Measurements from ENCODE around the gene PLPP3. TPM values are rescaled to one million over a fixed set of nuclear protein-coding genes. Genes with fewer than 3 reads are reported as not detected.

PLPP3 gene
- total RNA-seq, 1 donor from 2014 or later: 236 TPM

DNA sequence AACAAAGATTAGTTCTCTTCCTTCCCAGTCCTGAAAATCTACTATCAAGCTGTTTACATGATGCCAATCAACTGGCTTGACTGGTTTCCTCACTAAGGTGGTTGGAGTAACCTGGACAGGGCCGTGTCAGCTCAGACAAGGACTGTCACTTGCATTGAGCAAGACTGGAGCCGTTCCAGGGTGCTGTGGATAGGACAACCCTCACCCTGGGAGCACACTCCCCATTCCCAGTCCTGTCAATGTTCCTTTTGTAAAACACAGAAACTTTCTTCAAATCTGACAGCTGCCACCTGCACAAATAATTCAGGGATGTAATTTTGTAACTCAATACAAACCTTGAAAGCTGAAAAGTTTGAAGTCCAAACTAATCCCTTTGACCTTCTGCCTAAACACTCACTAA, 31.4 kb downstream of the PLPP3 start:
- H3K9me3 ChIP-seq: no peaks in the 10 kb centered on the region
- TF ChIP-seq POLR2AphosphoS5 (IDR thresholded peaks at IDR 0.05; ENCODE audit: insufficient read depth in 1 of 2, low read depth in 1 of 2): no peak
- TF ChIP-seq POLR2A (IDR thresholded peaks at IDR 0.05): no peak
- TF ChIP-seq, protein P1, sequence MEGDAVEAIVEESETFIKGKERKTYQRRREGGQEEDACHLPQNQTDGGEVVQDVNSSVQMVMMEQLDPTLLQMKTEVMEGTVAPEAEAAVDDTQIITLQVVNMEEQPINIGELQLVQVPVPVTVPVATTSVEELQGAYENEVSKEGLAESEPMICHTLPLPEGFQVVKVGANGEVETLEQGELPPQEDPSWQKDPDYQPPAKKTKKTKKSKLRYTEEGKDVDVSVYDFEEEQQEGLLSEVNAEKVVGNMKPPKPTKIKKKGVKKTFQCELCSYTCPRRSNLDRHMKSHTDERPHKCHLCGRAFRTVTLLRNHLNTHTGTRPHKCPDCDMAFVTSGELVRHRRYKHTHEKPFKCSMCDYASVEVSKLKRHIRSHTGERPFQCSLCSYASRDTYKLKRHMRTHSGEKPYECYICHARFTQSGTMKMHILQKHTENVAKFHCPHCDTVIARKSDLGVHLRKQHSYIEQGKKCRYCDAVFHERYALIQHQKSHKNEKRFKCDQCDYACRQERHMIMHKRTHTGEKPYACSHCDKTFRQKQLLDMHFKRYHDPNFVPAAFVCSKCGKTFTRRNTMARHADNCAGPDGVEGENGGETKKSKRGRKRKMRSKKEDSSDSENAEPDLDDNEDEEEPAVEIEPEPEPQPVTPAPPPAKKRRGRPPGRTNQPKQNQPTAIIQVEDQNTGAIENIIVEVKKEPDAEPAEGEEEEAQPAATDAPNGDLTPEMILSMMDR (IDR thresholded peaks at IDR 0.05): no peak
- H3K27me3 ChIP-seq: no peaks in the 10 kb centered on the region
- no peak for DNase-seq (ENCODE audit: extremely low spot score in 2 of 2)
- intact Hi-C loops (cut with DNase I): no loop called here
- H3K4me3 ChIP-seq: no peak overlapping the region
- no peak overlapping the region for H3K27ac ChIP-seq
- peaks cover 98% of the 10 kb centered on the region for H3K4me1 ChIP-seq
- no peaks in the 10 kb centered on the region for H3K36me3 ChIP-seq

DNA sequence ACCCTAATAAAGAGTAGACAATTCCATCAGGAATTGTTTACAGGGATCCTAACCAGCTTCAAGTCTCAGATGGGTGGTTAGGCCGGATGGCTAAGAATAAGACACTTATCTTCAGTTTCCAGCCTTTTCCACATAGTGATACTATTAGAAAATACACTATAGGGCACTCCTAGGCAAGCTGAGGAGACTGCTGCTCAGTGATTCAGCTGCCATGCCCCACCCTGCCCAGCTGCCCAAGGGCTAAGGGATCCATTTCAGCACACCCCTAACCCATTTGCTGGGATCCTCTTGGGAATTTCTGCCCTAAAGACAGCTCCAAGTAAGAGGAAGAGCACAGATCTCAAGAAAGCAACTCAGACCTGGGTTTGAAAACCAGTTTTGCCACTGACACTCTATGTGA, 31.9 kb downstream of the PLPP3 start:
- DNase-seq (ENCODE audit: extremely low spot score in 2 of 2): no peak
- no peaks in the 10 kb centered on the region for H3K36me3 ChIP-seq
- no peaks in the 10 kb centered on the region for H3K27me3 ChIP-seq
- intact Hi-C loops (cut with DNase I): no loop called here
- H3K4me3 ChIP-seq: no peak overlapping the region
- peaks cover 98% of the 10 kb centered on the region for H3K4me1 ChIP-seq
- no peak overlapping the region for H3K27ac ChIP-seq
- TF ChIP-seq POLR2AphosphoS5 (IDR thresholded peaks at IDR 0.05; ENCODE audit: insufficient read depth in 1 of 2, low read depth in 1 of 2) (no peak), POLR2A (IDR thresholded peaks at IDR 0.05) (no peak)
- TF ChIP-seq, protein P1 (IDR thresholded peaks at IDR 0.05): no peak
- no peaks in the 10 kb centered on the region for H3K9me3 ChIP-seq

DNA sequence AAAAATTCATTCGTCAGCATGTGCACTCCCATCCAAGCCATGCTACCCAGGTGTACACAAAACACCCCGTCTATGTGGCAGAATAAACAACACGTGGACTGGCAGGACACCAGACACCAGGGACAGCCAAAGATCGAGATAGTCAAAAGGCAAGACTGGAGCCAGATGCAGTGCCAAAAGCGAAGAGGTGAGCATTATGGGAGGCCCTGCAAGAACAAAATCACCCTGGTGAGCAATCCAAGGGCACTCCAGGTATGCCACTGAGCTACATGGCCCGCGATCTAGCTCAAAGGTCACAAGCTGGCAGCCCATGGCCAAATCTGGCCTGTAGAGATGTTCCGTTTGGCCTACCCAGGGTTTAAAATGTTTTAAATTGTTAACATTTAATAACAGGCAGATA, 33.7 kb downstream of the PLPP3 start:
- Histone ChIP-seq H3K36me3 (no peaks in the 10 kb centered on the region), H3K27ac (no peak overlapping the region), H3K9me3 (no peaks in the 10 kb centered on the region), H3K4me3 (no peak overlapping the region), H3K4me1 (peaks cover 98% of the 10 kb centered on the region), H3K27me3 (no peaks in the 10 kb centered on the region)
- no peak for DNase-seq (ENCODE audit: extremely low spot score in 2 of 2)
- TF ChIP-seq POLR2A (IDR thresholded peaks at IDR 0.05) (no peak), POLR2AphosphoS5 (IDR thresholded peaks at IDR 0.05; ENCODE audit: insufficient read depth in 1 of 2, low read depth in 1 of 2) (no peak)
- TF ChIP-seq, protein P1 (IDR thresholded peaks at IDR 0.05): no peak
- intact Hi-C loops (cut with DNase I): no loop called here

DNA sequence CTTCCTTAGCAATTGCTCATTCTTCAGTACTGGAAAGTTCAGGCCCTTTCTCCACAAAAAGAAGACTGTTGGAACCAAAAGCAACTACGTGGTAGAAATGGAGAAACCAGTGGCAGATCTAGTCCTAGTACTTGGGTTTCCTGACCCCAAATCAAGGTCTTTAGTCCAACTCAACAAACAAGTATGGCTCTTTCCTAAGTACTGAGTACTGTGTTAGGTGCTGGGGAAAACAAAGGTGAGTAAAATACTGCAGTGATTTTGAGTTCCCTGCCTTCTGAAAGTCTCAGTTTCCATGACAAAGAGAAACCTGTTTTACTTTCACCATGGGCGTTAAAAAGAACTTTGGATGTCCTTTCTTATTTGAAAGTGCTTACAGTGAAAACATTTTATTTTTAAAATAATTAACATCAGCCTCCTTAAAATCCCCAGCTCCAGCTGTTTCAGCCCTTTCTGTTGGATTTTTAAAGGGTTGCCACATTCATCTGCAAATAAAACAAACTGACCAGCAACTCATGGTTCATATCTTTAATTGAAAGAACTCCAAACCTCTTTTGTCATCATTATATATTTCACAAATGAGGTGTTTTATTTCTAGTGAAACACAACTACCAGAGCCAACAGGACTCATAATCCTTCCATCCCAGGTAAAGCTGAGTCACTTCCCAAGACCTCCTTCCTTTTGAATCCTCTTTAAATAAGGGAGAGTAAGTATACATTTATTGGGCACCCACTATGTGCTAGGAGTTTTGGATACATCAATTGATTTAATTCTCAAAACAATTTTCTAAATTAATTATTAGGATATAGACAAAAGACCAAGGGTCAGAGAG, 35.4 kb downstream of the PLPP3 start:
- Histone ChIP-seq H3K27me3 (no peaks in the 10 kb centered on the region), H3K27ac (no peak overlapping the region), H3K9me3 (no peaks in the 10 kb centered on the region), H3K4me3 (no peak overlapping the region), H3K4me1 (peaks cover 98% of the 10 kb centered on the region), H3K36me3 (no peaks in the 10 kb centered on the region)
- TF ChIP-seq, protein P1 (IDR thresholded peaks at IDR 0.05): no peak
- TF ChIP-seq POLR2AphosphoS5 (IDR thresholded peaks at IDR 0.05; ENCODE audit: insufficient read depth in 1 of 2, low read depth in 1 of 2) (no peak), POLR2A (IDR thresholded peaks at IDR 0.05) (no peak)
- intact Hi-C loops (cut with DNase I): no loop called here
- no peak for DNase-seq (ENCODE audit: extremely low spot score in 2 of 2)

DNA sequence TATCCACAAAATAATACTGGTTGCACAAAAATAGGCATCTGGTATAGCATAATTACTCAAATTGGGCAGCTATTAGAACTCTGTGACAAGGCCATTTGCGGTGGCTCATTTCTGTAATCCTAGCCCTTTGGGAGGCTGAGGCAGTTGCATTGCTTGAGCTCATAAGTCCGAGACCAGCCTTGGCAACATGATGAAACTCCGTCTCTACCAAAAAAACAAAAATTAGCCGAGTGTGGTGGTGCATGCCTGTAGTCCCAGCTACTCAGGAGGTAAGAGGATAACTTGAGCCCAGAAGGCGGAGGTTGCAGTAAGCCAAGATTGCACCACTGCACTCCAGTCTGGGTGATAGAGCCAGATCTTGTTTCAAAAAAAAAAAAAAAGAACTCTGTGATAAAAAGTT, 36.7 kb downstream of the PLPP3 start:
- no peak overlapping the region for H3K27ac ChIP-seq
- H3K27me3 ChIP-seq: no peaks in the 10 kb centered on the region
- intact Hi-C loops (cut with DNase I): no loop called here
- no peak for TF ChIP-seq POLR2A (IDR thresholded peaks at IDR 0.05)
- TF ChIP-seq, protein P1 (IDR thresholded peaks at IDR 0.05): no peak
- peaks cover 98% of the 10 kb centered on the region for H3K4me1 ChIP-seq
- no peak overlapping the region for H3K4me3 ChIP-seq
- H3K36me3 ChIP-seq: no peaks in the 10 kb centered on the region
- H3K9me3 ChIP-seq: no peaks in the 10 kb centered on the region
- DNase-seq (ENCODE audit: extremely low spot score in 2 of 2): no peak
